H1 (cell line): ENCODE measurements around the gene PIAS4. TPM values are rescaled to one million over a fixed set of nuclear protein-coding genes. Genes with fewer than 3 reads are reported as not detected.

Experiments
- CTCF ChIA-PET: fragments of 300-600 bp; sonication (Branson Sonifier 250); formaldehyde crosslinking; loops from one replicate; lab custom pipeline; 2021; ENCODE audit not compliant: partially characterized antibody; lab: Charles Lee
- POLR2A ChIA-PET: fragments of 300-600 bp; sonication (Branson Sonifier 250); formaldehyde crosslinking; loops from one replicate; lab custom pipeline; 2021; ENCODE audit warnings: inconsistent platforms; ENCODE audit not compliant: partially characterized antibody; lab: Charles Lee
- DNase-seq, 2 experiments: peaks; one replicate each; pipeline versions ENCODE4 v3.0.0 to v3.0.0-alpha.2; 2010 to 2022; ENCODE audit warnings: low spot score in 2 of 2, low read depth in 1 of 2, mixed read lengths in 1 of 2
- FAIRE-seq: peaks from 2 replicates; lab custom pipeline; 2011; peaks lifted over from hg19 to GRCh38; lab: Jason Lieb, UNC
- H2AFZ ChIP-seq: 2 replicates; pipeline ENCODE4 v1.8.1; 2012; ENCODE audit warnings: low read length, inconsistent platforms
- H2AK5ac ChIP-seq: 2 replicates; pipeline ENCODE4 v1.6.1; 2013; ENCODE audit warnings: low read depth, low read length
- H2BK120ac ChIP-seq: replicated peaks from 2 replicates; pipeline ENCODE3; 2013; ENCODE audit warnings: low read depth, low read length, inconsistent platforms
- H2BK12ac ChIP-seq: 2 replicates; pipeline ENCODE4 v1.6.1; 2013; ENCODE audit warnings: low read depth, low read length
- H2BK15ac ChIP-seq: 2 replicates; pipeline ENCODE4 v1.6.1; 2013; ENCODE audit warnings: low read length
- H2BK20ac ChIP-seq: 2 replicates; pipeline ENCODE4 v1.6.1; 2013; ENCODE audit warnings: low read length
- H2BK5ac ChIP-seq: 2 replicates; pipeline ENCODE4 v1.6.1; 2013; ENCODE audit warnings: low read depth, low read length
- H3K14ac ChIP-seq: 2 replicates; pipeline ENCODE4 v1.6.1; 2013; ENCODE audit warnings: inconsistent platforms; ENCODE audit not compliant: insufficient read length
- H3K18ac ChIP-seq: 2 replicates; pipeline ENCODE4 v1.6.1; 2013; ENCODE audit warnings: low read length; ENCODE audit errors: extremely low read depth
- H3K23ac ChIP-seq: 2 replicates; pipeline ENCODE4 v1.6.1; 2013; ENCODE audit warnings: inconsistent platforms; ENCODE audit not compliant: insufficient read length
- H3K23me2 ChIP-seq: 2 replicates; pipeline ENCODE4 v1.6.1; 2013; ENCODE audit warnings: low read depth, low read length
- H3K27ac ChIP-seq: 2 replicates; pipeline ENCODE4 v1.6.1; 2011; ENCODE audit warnings: low read depth, low read length, inconsistent platforms
- H3K27me3 ChIP-seq, 4 experiments: replicated peaks in 1 of 4; 1 replicate in 1 of 4; 2 replicates in 3 of 4; pipeline versions ENCODE4 v1.6.1 to v1.8.1; 2011 to 2013; ENCODE audit warnings: low read length in 3 of 4, mild to moderate bottlenecking in 3 of 4, inconsistent platforms in 2 of 4, mixed read lengths in 2 of 4, moderate library complexity in 1 of 4; ENCODE audit not compliant: control insufficient read depth in 3 of 4, insufficient read depth in 3 of 4; ENCODE audit errors: extremely low read depth in 1 of 4
- H3K36me3 ChIP-seq, 4 experiments: 2 replicates each; pipeline versions ENCODE4 v1.6.1 to v1.8.1; 2011 to 2013; ENCODE audit warnings: mild to moderate bottlenecking in 4 of 4, low read length in 3 of 4, moderate library complexity in 2 of 4, control low read depth in 1 of 4, inconsistent platforms in 1 of 4; ENCODE audit not compliant: insufficient read depth in 4 of 4, control insufficient read depth in 2 of 4
- H3K4ac ChIP-seq: replicated peaks from 2 replicates; pipeline ENCODE3; 2013; ENCODE audit warnings: low read length, low read depth, mixed read lengths, inconsistent platforms; ENCODE audit not compliant: insufficient read length
- H3K4me1 ChIP-seq, 4 experiments: replicated peaks in 1 of 4; 1 replicate in 1 of 4; 2 replicates in 3 of 4; pipeline versions ENCODE4 v1.6.1 to v1.8.1; 2011 to 2013; ENCODE audit warnings: low read length in 3 of 4, inconsistent platforms in 2 of 4, mixed read lengths in 1 of 4; ENCODE audit not compliant: insufficient read depth in 4 of 4, control insufficient read depth in 3 of 4
- H3K4me2 ChIP-seq, 2 experiments: 2 replicates each; pipeline versions ENCODE4 v1.6.1 to v1.8.1; 2011 to 2013; ENCODE audit warnings: low read depth in 2 of 2, low read length in 2 of 2, control low read depth in 1 of 2, inconsistent platforms in 1 of 2, mild to moderate bottlenecking in 1 of 2; ENCODE audit not compliant: insufficient read depth in 1 of 2
- H3K4me3 ChIP-seq, 4 experiments: fragments of 200-600, 300-600 bp in 1 of 4; sonication (generic), shearing (Covaris generic), sonication (Bioruptor Twin) in 1 of 4; 2 replicates each; pipeline versions ENCODE4 v1.5.1 to v1.8.1; 2011 to 2016; ENCODE audit warnings: low read length in 4 of 4, low read depth in 3 of 4, control low read depth in 2 of 4, inconsistent platforms in 2 of 4, mild to moderate bottlenecking in 2 of 4, mixed read lengths in 1 of 4, moderate library complexity in 1 of 4; ENCODE audit not compliant: insufficient read depth in 2 of 4; ENCODE audit errors: extremely low read depth in 1 of 4
- H3K56ac ChIP-seq: replicated peaks from 2 replicates; pipeline ENCODE3; 2013; ENCODE audit warnings: low read depth, mild to moderate bottlenecking, mixed read lengths, low read length, inconsistent platforms; ENCODE audit not compliant: insufficient read length
- H3K79me1 ChIP-seq: 2 replicates; pipeline ENCODE4 v1.6.1; 2013; ENCODE audit warnings: low read depth, low read length, control low read depth
- H3K79me2 ChIP-seq, 2 experiments: 2 replicates each; pipeline versions ENCODE4 v1.6.1 to v1.8.1; 2012 to 2013; ENCODE audit warnings: low read length in 2 of 2, mild to moderate bottlenecking in 2 of 2, inconsistent platforms in 1 of 2; ENCODE audit not compliant: insufficient read depth in 2 of 2, control insufficient read depth in 1 of 2
- H3K9ac ChIP-seq, 4 experiments: replicated peaks in 1 of 4; 1 replicate in 1 of 4; 2 replicates in 3 of 4; pipeline versions ENCODE4 v1.6.1 to v1.8.1; 2011 to 2013; ENCODE audit warnings: low read depth in 3 of 4, low read length in 3 of 4, control low read depth in 2 of 4, mild to moderate bottlenecking in 2 of 4, moderate library complexity in 2 of 4, inconsistent platforms in 1 of 4; ENCODE audit errors: extremely low read depth in 1 of 4
- H3K9me3 ChIP-seq, 2 experiments: 2 replicates each; pipeline versions ENCODE4 v1.6.1 to v1.8.1; 2012 to 2013; ENCODE audit warnings: mild to moderate bottlenecking in 2 of 2, moderate library complexity in 2 of 2, control low read depth in 1 of 2, inconsistent platforms in 1 of 2, low read depth in 1 of 2, low read length in 1 of 2, mixed read lengths in 1 of 2; ENCODE audit not compliant: insufficient read depth in 2 of 2
- H4K20me1 ChIP-seq, 2 experiments: replicated peaks in 1 of 2; 2 replicates each; pipeline versions ENCODE3 to v1.8.1; 2011 to 2013; ENCODE audit warnings: inconsistent platforms in 2 of 2, low read length in 2 of 2, mild to moderate bottlenecking in 1 of 2; ENCODE audit not compliant: insufficient read depth in 2 of 2, control insufficient read depth in 1 of 2
- H4K5ac ChIP-seq: 2 replicates; pipeline ENCODE4 v1.6.1; 2013; ENCODE audit warnings: low read length, low read depth, mixed read lengths, inconsistent platforms; ENCODE audit not compliant: insufficient read length
- H4K8ac ChIP-seq: 2 replicates; pipeline ENCODE4 v1.8.0; 2013; ENCODE audit warnings: mild to moderate bottlenecking, moderate library complexity, low read length, inconsistent platforms; ENCODE audit not compliant: insufficient read depth; ENCODE audit errors: extremely low read depth
- H4K91ac ChIP-seq: replicated peaks from 2 replicates; pipeline ENCODE3; 2013; ENCODE audit warnings: low read length, mixed read lengths, inconsistent platforms; ENCODE audit not compliant: insufficient read length
- KDM1A ChIP-seq: fragments of 200-600, 300-600 bp; sonication (generic); IDR thresholded peaks from 2 replicates; pipeline ENCODE4 v1.7.1; 2016; ENCODE audit warnings: mild to moderate bottlenecking, low read length, borderline replicate concordance
- NRF1 ChIP-seq: IDR thresholded peaks from 2 replicates; pipeline ENCODE4 v1.6.1; 2011; ENCODE audit warnings: mild to moderate bottlenecking, low read depth, low read length, improper control_type of control experiment
- POLR2A ChIP-seq, 2 experiments: IDR thresholded peaks; 1 replicate in 1 of 2; 2 replicates in 1 of 2; pipeline ENCODE4 v1.6.1; 2011; ENCODE audit warnings: low read depth in 2 of 2, low read length in 2 of 2, mild to moderate bottlenecking in 2 of 2; ENCODE audit errors: control extremely low read depth in 1 of 2
- WGBS, 2 experiments: shearing (Covaris generic) in 1 of 2; methylation state at CpG; one replicate each; pipeline versions ENCODE4 v1.1.6 to v1.1.7; 2013 to 2015; ENCODE audit warnings: low lambda C conversion rate in 2 of 2, mixed read lengths in 2 of 2, inconsistent platforms in 1 of 2, low coverage in 1 of 2, missing lambda C conversion rate in 1 of 2; ENCODE audit not compliant: insufficient replicate concordance in 2 of 2, insufficient coverage in 1 of 2, insufficient read length in 1 of 2; ENCODE audit errors: extremely low coverage in 1 of 2, missing lambda C conversion rate in 1 of 2; 5-methylcytosine and 5-hydroxymethylcytosine counted together
- polyA plus RNA-seq, 7 experiments: library from polyadenylated mRNA; depleted of rRNA in 3 of 7; stranded (reverse) in 5 of 7; unstranded in 2 of 7; fragments of >200 nt in 5 of 7; fragments of 200-250 nt in 2 of 7; gene quantifications; 1 replicate in 5 of 7; 2 replicates in 1 of 7; 4 replicates in 1 of 7; pipeline versions ENCODE4 v1.2.1 to v1.2.3, GENCODE V29; 2011 to 2013; ENCODE audit warnings: missing spikeins in 2 of 7, mixed read lengths in 2 of 7
- total RNA-seq: library from RNA; stranded (reverse); fragmentation: NEBNext Ultra II Directional; extraction: Animal tissue kit (Norgen Biotek cat#: 25700); gene quantifications from 2 replicates; pipeline ENCODE4 v1.2.1, GENCODE V29; 2021
- TF ChIP-seq, protein P1 (sequence below): IDR thresholded peaks from 2 replicates; pipeline ENCODE4 v1.6.1; 2011; ENCODE audit warnings: low read depth, mild to moderate bottlenecking, low read length; ENCODE audit not compliant: insufficient read depth

The PIAS4 gene
- total and polyA plus RNA-seq, 2 of the 8 experiments (the other 6 are each of a cell fraction or from before 2014, with no cell fraction given), result 30.2 to 51.4 TPM

DNA sequence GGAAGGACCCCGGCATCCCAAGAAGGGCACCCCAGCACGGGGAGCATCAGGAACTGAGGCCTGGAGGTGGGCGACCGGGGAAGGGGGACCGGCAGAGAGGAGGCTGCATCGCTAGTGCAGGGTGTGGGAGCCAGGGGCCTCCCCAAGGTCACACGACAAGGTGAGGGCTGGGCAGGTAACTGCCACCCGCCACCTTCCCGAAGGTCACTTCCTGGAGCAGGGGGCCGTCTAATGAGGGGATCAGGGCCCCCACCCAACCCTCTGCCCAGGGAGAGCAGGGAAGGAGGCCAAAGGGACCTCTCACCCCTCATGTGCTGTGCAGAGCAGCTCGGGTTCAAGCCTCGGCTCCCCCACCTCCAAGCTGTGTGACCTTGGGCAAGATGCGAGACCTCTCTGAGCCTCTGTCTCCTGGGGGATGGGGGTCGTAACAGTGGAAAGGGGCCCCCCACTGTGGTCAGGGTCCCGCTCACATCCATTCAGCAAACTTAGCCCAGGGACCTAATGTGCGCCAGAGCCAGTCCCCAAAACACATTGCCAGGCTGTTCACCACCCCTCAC, 53.2 kb downstream of the PIAS4 start:
- Histone ChIP-seq H4K20me1 (peaks cover 40 to 42% of the 10 kb centered on the region in 2 experiments), H3K79me2 (peaks cover 28 to 84% of the 10 kb centered on the region in 2 experiments; a peak in 3 of 4 replicates)

More for the DNA sequence above, 53.2 kb downstream of the PIAS4 start:
- H3K36me3 ChIP-seq, result no peaks in the 10 kb centered on the region
- no peak overlapping the region for H2BK15ac ChIP-seq
- peak overlapping the region; percentile 73; the same call in 1 of the 2 replicates for H4K8ac ChIP-seq
- no peak overlapping the region for H3K23ac ChIP-seq
- DNase-seq, result no peak
- FAIRE-seq, result no peak
- H2BK120ac ChIP-seq, result no peak overlapping the region
- H3K23me2 ChIP-seq, result peaks cover 4% of the 10 kb centered on the region; the same call in 1 of the 2 replicates
- no peak overlapping the region for H3K9ac ChIP-seq
- no peak overlapping the region for H3K4ac ChIP-seq
- POLR2A ChIA-PET, result interaction anchor here (0.9 to 2.7 kb wide), 6 partner anchors 13 to 75 kb away, joined by 3 to 7 read pairs (median 4); no protein-coding TSS in a partner anchor
- H3K14ac ChIP-seq, result no peak overlapping the region
- TF ChIP-seq KDM1A, result 0 out of 2 replicates have a peak, but pooled peaks have one; percentile 19
- peak in 1 of 2 experiments; percentile 32; a peak in 1 of 3 replicates for TF ChIP-seq POLR2A (IDR thresholded peaks at IDR 0.05; ENCODE audit: control extremely low read depth in 1 of 2, low read depth in 2 of 2, low read length in 2 of 2)
- no peak for TF ChIP-seq NRF1
- TF ChIP-seq, protein P1, sequence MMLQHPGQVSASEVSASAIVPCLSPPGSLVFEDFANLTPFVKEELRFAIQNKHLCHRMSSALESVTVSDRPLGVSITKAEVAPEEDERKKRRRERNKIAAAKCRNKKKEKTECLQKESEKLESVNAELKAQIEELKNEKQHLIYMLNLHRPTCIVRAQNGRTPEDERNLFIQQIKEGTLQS, result no peak
- TF ChIP-seq, all 59 proteins: peak for 2
- Histone ChIP-seq H2BK20ac (no peak overlapping the region), H2AK5ac (no peak overlapping the region), H3K27ac (no peak overlapping the region; the same call in 1 of the 2 replicates), H2BK5ac (peak overlapping the region; percentile 71; the same call in 1 of the 2 replicates), H2AFZ (no peak overlapping the region), H4K91ac (peak overlapping the region; percentile 53), H4K5ac (no peak overlapping the region), H2BK12ac (peak overlapping the region; percentile 68; the same call in 1 of the 2 replicates), H3K4me2 (peak overlapping the region in 1 of 2 experiments; percentile 32; a peak in 1 of 4 replicates), H3K4me3 (no peak overlapping the region), H3K9me3 (no peaks in the 10 kb centered on the region), H3K79me1 (peaks cover 15% of the 10 kb centered on the region), H3K56ac (no peak overlapping the region), H3K27me3 (no peaks in the 10 kb centered on the region), H3K18ac (peak overlapping the region; percentile 78), H3K4me1 (peaks cover 0 to 39% (median 20%) of the 10 kb centered on the region in 4 experiments; a peak in 5 of 7 replicates)
- CTCF ChIA-PET, result interaction anchor here (1.7 kb wide), 1 partner anchor 57 kb away, joined by 4 read pairs; no protein-coding TSS in a partner anchor
- 86% methylated on average over 16 of the region's 16 CpGs; no CpG with 5 or more reads in 1 of the 2 experiments for WGBS, 2 experiments
